H54 (cell line): ENCODE measurements around the gene GNRHR.
"Not testable (repeated sequence)": the region's sequence is repeated elsewhere in the genome, so short reads cannot be mapped to it uniquely, and the experiment has no call there.

Experiments used
- DNase-seq: peaks from one replicate; pipeline ENCODE4 v3.0.0; 2011; ENCODE audit warnings: low spot score, mixed read lengths; ENCODE audit not compliant: insufficient read length
- FAIRE-seq: peaks from 3 replicates; lab custom pipeline; 2011; peaks lifted over from hg19 to GRCh38; lab: Jason Lieb, UNC
- POLR2A ChIP-seq: IDR thresholded peaks from 2 replicates; pipeline ENCODE4 v1.6.1; 2011; ENCODE audit warnings: low read depth, mild to moderate bottlenecking, low read length

GNRHR gene

DNA sequence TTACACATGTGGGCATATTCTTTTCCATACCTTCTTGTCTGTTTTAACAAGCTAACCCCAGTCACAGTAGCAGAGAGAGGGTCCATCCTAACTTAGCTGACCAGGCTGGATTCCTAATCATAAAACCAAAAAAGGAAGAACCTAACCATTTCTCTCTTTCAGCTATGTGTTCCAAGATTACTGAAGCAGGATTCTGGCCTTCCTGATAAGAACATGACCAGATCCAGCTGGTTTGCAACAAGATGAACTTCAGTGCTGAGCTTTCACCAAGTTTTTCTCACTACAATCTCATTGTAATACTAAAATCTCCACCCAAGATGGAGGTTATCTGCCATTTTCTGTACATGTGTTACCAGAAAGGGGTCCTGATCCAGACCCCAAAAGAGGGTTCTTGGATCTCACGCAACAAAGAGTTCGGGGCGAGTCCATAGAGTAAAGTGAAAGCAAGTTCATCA is 32.8 kb downstream of the GNRHR start:
- no peak for TF ChIP-seq POLR2A
- FAIRE-seq = no peak
- DNase-seq = no peak

DNA sequence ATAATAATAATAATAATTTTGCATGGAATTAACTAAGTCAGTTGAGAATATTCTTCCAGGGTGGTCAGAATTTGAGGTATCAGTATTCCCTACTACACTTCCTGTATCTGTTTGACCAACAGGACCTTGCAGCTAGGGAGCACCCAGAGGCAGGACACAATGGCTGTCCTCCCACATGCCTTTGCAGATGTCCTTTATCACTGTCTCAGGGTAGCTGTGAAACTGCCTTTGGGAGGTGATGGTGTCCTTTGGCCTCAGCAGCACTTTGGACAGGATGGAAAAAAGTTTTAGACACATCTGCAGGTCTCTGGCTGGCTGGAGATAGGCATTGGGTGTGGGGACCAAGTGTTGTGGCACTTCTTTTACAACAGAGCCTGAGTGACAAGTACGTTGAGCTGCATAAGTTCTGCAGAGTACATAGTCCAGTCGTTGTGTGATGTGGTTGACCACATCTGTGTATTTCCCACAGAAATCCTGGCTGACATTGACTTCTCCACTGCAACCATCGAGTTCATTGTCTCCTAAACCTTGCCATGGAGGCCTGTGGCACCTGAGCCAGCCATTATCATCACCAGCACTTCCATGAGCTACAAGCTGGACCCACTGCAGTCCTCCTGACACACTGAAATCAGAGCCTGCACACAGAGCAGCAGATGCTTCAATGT is 34.1 kb downstream of the GNRHR start:
- DNase-seq (no peak), FAIRE-seq (no peak)
- no peak for TF ChIP-seq POLR2A

DNA sequence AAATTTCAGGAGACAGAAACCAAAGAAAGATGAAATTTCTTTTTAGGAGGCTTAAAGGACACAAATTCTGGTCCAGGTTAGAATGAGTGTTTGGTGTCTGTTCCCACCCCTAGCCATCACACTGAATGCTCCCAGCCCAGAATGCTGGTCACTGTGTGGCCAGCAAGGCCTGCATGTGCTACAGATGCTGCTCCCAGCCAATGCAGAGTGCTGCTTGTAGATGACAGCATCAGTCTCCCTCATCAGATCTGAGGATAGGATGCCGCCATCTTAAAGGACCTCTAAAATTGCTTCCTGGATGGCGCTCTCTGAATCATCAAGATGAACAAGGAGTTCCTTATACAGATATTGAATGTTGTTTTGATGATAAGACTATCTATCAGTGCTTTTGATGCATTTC is 35.3 kb downstream of the GNRHR start:
- FAIRE-seq = no peak
- no peak for DNase-seq
- TF ChIP-seq POLR2A = no peak

DNA sequence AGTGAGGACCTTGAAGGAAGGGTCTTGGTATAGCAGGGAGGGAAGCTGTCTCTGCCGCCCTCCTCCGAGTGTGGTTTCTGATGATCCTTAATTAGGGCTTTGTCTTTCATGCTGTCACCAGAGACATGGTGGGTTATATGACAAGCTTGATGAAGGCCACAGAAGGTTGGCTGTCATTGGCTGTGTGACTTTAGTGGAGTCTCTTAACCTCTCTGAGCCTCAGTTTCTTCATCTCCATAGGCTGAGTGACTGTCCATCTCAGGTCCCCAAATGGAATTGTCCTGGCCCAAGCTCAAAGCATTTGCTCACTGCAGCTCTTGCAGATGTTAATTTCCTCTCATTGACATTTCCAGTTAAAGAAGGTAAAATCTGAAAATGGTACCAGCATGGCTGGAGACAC is 36.6 kb downstream of the GNRHR start:
- no peak for FAIRE-seq
- no peak for TF ChIP-seq POLR2A

DNA sequence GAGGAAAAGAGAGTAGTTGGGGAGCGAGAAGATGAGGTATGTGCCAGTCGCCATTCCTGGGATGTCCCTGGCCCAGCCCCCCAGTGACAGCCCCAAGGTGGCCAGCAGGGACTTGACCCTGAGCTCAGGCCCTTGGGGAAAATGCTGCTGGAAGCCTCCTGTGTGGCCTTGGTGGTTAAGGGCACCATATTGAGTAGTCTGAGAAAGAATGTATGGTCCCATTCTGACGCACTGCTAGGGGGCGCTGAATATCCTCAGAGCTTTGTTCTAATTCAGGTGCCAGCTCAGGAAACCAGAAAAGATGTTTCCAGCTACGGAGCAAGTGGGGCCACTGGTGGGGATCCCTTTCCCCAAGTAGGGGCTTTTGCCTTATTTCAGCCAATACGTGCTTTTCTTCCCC is 39.2 kb downstream of the GNRHR start:
- no peak for FAIRE-seq
- no peak for TF ChIP-seq POLR2A
- no peak for DNase-seq

More for the DNA sequence above, 36.6 kb downstream of the GNRHR start:
- no peak for DNase-seq

DNA sequence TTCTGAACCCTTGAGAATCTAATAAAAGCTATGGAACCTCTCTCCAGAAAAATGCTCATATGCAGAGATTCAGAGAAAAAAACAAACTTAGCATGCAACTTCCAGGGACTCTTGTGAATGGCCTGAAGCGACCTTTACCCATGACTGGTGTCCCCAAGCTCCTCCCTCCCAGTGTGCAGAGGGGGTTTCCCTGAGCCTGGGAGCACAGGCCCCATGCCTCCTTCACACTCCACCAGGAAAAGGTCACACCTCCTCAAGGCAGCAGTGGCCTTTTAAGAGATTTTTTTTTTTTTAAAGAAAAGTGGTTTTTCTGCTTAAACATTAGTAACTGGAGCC is 40.0 kb downstream of the GNRHR start:
- DNase-seq = no peak
- no peak for TF ChIP-seq POLR2A
- FAIRE-seq = no peak

DNA sequence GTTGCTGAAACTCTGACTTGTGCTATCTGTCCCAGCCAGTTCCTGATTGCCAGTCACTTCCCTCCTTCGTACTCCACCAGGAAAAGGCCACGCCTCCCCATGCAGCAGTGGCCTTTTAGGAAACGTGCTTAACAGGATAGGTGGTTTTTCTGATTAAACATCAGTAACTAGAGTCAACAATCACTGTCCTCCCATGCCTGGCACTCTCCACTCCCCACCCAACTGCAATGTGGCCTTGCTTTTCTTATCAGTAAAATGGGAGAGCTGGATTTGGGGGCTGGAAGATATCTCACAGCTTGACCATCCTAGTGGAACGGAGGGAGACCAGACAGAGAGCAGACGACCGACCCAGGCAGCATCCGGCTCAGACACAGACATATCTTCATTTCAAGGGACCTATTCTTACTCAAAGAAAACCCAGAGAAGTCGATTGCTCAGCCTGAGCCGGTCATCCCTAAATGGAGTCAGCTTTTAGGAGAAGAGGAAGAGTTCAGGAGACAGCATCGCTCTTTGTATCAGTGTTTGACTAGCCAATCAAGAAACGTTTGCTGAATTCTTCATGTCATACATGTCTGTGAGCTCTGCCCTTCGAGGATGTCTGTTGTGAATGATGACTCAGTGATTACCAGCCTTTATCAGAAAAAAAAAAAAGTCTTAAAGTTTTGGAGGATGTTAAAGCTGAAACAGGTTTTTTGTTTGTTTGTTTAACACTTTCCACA is 40.5 kb downstream of the GNRHR start:
- no peak for TF ChIP-seq POLR2A
- FAIRE-seq (no peak), DNase-seq (no peak)

DNA sequence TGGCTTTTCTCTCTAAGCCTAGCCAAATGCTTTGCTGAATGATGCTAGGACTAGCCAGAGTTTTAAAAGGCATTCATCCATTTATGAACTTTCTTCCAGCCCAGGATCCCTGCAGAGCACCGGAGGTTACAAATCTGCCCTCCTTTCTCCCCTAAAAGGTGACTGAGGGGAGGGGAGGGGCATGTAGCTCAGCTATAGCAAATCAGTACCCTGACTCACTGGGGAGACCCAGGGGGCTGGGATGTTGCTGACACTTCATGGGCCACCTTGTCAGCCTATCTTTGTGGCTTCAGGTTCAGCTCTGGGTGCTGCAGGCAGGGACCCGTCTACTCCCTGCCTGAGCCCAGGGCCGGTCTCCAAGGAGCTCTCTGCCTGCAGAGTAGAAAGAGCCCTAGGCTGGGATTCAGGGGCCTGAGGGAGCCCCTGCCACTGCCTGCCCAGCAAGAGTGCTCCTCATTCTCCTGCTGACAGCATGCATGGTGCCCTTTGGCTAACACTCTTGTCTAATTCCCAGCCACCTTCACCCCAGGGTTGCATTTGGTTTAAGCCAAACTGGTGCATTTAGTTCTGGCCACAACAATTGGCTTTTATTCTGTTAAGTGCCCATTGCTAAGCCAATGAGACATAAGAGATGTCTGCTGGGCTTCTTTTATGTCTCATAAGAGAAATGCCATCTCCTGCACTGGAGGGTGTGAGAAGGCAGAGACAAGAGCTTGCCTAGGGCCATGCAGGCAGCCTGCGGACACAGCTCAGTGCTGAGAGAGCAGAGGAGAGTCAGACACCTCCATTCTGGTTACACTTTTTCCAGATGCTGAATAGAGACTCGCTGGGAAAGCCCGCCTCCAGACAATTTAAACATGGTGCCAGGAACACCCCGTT is 41.3 kb downstream of the GNRHR start:
- FAIRE-seq (no peak), DNase-seq (no peak)
- no peak for TF ChIP-seq POLR2A

DNA sequence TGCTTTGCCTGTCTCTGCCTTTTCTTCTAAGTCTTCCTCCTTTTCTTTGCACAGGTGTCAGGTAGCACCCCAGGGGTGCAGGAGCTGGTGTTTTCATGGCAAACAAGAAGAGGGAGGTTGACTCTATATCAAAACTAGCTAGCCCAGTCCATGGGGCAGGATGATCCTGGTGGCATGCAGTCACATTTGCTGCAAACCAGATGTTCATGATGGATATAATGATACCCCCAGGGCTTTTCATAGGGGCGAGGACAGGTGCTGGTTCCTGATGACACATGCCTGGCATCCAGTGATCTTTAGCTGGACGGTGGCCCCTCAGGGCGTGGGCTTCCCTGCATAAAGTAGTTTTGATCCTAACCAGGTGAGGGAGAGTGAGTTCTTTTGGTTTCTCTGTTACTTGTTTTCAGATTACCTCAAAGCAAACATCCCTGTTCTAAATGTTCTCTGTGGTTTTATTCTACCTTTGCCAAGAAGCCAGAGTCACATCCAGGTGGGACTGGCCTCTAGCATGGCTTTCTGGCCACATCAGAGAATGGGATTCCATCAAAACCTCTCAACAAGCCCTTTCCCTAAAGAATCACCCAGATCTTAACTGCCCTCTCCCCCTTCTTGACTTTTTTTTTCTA is 42.1 kb downstream of the GNRHR start:
- no peak for TF ChIP-seq POLR2A
- FAIRE-seq = no peak
- DNase-seq = no peak

DNA sequence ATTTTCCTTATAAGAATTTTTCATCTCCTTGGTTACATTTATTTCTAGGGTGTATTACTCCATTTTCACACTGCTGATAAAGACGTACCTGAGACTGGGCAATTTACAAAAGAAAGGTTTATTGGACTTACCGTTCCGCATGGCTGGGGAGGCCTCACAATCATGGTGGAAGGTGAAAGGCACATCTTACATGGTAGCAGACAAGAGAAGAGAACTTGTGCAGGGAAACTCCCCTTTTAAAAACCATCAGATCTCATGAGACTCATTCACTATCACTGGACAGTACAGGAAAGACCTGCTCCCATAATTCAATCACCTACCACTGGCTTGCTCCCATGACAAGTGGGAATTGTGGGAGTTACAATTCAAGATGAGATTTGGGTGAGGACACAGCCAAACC is 47.5 kb downstream of the GNRHR start:
- not testable (repeated sequence) for DNase-seq, FAIRE-seq

DNA sequence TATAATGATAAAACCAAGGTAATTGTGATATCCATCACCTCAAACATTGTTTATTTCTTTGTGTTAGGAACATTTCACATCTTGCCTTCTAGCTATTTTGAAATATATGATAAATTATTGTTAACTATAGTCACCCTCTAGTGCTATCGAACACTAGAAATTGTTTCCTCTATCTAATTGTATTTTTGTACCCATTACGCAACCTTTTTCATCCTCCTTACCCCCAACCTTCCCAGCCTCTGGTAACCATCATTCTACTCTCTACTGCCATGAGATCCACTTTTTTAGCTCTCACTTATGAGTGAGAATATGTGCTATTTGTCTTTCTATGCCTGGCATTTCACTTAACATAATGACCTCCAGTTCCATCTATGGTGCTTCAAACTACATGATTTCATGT is 49.3 kb downstream of the GNRHR start:
- no peak for DNase-seq
- FAIRE-seq = no peak
- TF ChIP-seq POLR2A = no peak

DNA sequence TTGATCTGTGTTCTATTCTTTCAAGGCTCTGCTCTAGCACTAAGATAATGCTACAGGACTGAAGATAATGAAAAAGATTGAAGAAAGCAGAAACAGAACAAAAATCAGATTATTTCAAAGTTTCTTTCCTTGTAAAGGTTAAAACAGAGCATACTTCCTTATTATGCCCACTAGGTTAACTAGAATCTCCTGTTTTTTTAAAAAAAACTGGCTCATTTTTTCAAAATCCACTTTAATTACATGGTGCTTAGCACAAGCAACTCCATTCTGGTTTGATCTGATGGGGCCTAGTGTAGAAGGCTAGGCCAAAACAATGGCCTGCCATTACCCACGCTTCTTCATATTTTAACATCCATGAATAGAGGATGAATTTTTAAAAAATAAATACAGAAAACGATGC is 52.0 kb downstream of the GNRHR start:
- no peak for TF ChIP-seq POLR2A
- DNase-seq (no peak), FAIRE-seq (no peak)

DNA sequence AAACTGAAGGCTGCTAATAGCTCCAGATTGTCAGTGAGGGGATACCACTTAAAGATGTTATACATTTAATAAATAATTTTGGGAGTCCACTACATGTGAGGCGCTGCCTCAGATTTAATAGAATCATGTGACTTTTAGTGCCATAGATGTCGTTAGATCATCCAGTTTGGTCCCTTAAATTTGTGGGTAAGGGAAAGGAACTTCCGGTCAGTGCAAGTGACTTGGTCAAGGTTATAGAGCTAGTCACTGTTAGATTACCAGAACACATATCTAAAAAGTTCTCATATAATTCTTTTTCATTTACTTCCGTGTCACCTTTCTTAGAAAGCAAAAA is 52.7 kb downstream of the GNRHR start:
- TF ChIP-seq POLR2A = no peak
- DNase-seq (no peak), FAIRE-seq (no peak)
